HG03565 (cell line): ENCODE data around the gene TP53AIP1.

Experiments used
- ATAC-seq: cut with Tn5 transposase; IDR thresholded peaks from one replicate; pipeline ENCODE4 v1.9.1; 2021; ENCODE audit warnings: mild to moderate bottlenecking, moderate library complexity; ENCODE audit not compliant: unreplicated experiment

The TP53AIP1 gene

DNA sequence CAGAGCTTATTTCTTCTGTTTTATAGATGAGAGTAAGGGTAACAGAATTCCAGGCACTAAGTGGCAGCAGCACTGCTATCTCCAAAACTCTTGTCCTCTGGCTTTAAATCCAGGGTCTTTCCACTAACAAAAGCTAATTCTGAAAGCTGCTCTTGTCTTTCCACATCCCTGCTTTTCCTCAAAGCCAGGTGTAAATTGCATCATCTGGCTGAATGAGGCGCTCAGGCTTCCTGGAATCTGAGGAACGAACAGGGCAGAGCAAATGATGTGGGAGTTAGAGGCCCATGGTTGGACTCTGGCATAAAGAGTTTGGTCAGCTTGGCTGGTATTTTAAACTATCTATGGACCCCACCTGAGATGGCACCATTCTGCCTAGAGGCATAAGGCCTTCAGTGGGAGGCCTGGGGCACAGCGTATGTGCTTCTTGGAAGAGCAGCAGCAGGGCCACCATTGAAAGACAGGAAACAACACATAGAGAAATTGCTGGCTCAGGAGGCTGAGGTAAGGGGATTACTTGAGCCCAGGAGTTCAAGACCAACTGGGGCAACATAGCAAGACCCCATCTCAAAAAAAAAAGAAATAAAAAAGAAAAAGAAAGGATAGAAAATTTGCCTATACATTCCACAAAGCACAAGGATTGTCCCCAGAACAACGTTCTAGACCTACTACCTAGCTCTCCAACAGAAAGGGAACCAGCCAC is 49.7 kb downstream of the TP53AIP1 start:
- no peak for ATAC-seq

DNA sequence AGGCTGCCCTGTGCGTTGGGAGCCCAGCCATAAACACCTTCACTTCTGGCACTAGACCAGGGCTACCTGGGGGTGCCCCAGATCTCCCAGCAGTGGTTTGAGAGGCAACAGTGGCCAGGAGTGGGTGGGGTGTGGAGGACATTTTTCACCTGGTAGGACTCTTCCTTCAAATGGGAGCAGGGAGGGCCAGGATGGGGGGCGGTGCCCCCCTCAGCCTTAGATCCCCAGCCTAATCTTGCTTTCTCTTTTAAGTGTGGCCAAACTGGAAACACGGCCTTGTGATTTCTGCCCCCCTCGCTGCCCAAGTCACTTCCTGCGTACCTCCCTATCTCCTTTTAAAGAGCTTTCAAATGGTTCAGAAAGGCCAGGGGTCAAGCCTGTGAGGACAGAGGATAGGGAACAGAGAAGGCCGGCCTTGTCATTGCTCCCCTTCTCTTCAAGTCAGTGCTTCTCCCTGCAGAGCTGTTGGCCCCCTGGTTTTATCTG is 50.7 kb downstream of the TP53AIP1 start:
- no peak for ATAC-seq

DNA sequence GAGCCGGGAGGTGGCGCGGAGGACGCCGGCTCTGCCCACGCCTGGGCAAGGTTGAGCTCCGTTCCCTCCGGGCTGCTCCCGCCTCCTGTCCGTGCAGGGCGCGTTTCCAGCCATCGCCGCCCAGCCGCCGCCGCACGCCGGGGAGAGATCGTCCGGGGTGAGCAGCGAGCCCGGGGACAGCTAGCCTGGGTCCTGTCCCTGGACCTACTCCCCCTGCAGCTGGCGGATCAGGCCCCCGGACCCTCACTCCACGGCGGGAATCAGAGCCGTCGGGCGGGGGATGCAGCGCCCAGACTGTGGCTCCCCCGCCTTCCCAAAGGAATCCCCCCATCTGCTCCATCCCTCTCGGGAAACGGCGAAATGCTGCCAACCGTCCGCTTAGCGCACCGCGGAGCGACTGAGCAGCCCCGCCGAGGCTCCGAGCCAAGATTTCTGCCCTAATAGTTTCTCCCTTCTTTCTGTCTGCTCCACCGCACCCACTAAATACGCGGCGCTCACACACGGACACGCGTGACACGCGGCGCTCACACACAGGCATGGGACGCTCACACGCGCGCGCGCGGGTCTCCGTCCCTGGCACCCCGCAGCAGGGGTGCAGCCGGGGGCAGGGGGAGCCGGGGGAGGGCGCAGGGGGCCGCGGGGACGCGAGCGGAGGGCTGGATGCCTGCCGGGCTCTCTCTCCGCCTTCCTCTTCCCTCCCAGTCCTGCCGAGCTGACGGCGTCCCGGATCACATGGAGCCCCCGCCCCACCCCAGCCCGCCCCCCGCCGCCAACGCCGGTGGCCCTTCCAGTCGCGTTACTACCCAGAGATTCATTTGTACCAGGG is 51.9 kb downstream of the TP53AIP1 start, which contains the start of gene KCNJ5:
Gene KCNJ5 (plus strand): TSS at position 814 of the 826 bp plus-strand sequence. CDS start 19,918 bp downstream, outside the sequence.
- ATAC-seq: no peak

DNA sequence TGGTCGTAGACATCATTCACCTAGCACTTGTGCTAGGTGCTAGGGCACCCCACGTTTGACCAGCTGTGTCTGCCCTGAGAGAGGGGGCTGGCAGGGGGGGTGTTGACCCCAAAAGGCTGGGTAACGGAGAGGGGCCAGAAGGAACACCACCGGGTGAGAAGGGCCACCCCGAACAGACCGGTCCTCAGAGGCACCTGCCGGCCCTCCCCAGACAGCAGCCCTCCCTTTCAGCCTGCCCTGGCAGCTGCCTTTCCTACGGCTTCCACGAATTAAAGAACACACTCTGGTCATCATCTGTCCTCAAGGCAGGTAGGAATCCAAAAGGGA is 52.5 kb downstream of the TP53AIP1 start:
- no peak for ATAC-seq

DNA sequence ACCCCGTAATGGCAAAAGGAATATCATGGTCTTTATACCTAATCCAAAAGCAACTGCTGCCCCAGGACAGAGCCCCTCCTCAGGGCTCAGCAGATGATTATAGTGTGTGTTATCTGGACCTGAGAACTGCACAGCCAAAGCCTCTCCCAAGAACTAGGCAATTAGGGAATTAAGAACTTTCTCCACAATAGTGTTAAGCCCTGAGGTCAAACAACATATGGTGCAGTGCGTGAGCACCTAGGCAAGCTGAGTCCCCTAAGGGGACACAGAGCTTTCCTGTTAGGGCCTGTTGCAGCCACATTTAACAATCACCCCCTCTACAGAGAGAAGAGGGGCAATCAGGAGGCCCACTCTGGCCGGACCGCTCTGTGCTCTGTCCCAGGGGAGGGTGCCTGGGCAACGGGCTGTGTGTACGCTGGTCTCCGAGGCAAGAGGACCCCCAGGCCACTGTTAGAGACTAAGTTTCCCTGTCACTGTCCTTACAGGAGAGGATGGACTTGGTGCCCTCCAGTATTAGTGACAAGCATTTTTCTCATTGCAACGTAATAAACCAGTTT is 52.9 kb downstream of the TP53AIP1 start:
- no peak for ATAC-seq

DNA sequence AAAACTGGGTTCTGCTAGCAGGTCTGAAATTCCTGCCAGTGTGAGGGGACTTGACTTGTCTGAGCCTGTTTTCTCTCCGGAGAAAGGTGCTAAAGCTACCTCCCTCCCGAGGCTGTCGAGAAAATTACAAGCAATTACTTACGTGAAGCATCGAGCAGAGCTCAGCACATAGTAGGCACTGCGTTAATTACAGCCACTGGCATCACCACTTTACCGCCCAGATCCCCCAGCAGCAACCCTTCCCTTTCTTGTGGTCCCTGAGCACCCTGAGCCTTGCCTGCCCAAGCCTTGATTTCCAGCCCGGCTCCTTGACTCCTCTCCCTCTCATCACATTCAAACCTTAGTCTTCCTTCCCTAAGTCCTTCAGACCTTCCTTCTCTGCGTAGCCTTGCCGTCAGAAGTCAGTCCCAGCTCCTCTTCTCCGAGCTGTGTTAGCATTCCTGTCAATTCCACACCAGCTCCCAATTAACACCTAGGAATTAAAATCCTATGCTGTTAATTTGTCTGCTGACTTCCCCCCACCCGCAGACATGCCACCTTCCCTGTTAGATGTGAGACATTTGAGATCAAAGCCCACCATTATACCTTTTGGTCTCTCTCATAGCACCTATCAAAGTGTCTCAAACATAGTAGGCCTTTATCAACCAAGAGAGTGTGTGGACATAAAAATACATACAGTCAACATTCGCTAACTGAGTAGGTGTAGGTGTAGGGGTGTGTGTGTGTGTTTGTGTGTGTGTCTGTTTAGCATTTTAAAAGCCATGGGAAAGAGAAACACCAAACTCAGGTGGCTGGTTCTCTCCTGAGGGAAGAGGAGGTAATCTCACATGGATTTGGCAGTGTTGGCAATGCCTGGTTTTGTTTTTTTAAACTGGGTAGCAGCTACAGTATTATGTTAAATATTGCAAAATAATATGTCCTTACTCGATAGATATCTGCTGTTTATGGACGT is 54.4 kb downstream of the TP53AIP1 start:
- no peak for ATAC-seq

DNA sequence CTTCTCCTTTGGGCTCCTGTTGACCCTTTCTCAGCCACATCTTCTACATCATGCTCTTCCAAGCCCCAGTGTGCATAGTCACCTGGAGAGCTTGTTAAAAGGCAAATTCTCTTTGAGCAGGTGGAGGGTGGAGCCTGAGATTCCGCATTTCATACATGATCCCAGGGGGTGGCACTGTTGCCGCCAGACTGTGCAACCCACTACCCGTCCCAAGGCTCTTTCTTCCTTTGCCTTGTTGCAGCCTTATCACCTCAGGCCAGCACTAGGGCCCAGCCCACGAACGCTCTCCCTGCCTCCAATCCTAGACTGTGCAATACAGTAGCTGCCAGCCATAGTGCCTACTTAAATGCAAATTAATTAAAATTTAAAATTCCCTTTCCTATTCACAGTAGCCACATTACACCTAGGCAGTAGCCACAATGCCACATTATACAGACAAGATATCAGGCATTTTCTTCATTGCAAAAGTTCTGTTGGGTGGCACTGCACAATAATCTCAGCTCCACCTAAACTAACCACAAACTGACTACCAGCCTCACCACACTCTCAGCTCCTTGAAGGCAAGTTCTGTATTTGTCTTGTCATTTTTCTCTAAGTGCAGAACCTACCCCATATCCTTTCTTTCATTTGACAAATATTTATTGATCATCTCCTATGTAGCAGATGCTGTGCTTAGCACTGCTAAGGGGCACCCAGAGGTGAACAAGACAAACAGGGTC is 56.1 kb downstream of the TP53AIP1 start:
- no peak for ATAC-seq
